GM12891 (cell line): ENCODE data around the gene LIX1L.

Source experiments
- DNase-seq: peaks from one replicate; pipeline ENCODE4 v3.0.0; 2011; ENCODE audit warnings: low spot score; ENCODE audit not compliant: insufficient read length
- FAIRE-seq: peaks from 2 replicates; lab custom pipeline; 2011; peaks lifted over from hg19 to GRCh38; lab: Jason Lieb, UNC
- PAX5 ChIP-seq: IDR thresholded peaks from 2 replicates; pipeline ENCODE4 v1.6.1; 2011; ENCODE audit warnings: low read length, moderate library complexity, mild to moderate bottlenecking; ENCODE audit not compliant: insufficient read depth, severe bottlenecking
- POLR2A ChIP-seq: IDR thresholded peaks from 2 replicates; pipeline ENCODE4 v1.6.1; 2011; ENCODE audit warnings: low read depth, low read length, control low read depth
- POLR2AphosphoS5 ChIP-seq: IDR thresholded peaks from 2 replicates; pipeline ENCODE4 v1.6.1; 2011; ENCODE audit warnings: low read depth, low read length, control low read depth
- POU2F2 ChIP-seq: IDR thresholded peaks from 2 replicates; pipeline ENCODE4 v1.6.1; 2011; ENCODE audit warnings: low read depth, mild to moderate bottlenecking, control low read depth, low read length, moderate library complexity
- SPI1 ChIP-seq: IDR thresholded peaks from 2 replicates; pipeline ENCODE4 v1.6.1; 2011; ENCODE audit warnings: low read depth, low read length, control low read depth
- TAF1 ChIP-seq: IDR thresholded peaks from 2 replicates; pipeline ENCODE4 v1.6.1; 2011; ENCODE audit warnings: low read depth, low read length, control low read depth

LIX1L gene

GRCh38 chr1:145918992-145919939, 38.6 kb downstream of the LIX1L start:
- DNase-seq (no peak), FAIRE-seq (peak; percentile 54)
- TF ChIP-seq POLR2A (no peak; the same call in 1 of the 2 replicates), POLR2AphosphoS5 (peak; percentile 58)

GRCh38 chr1:145918144-145918991, 39.4 kb downstream of the LIX1L start, which contains the start of gene PEX11B:
Gene PEX11B, minus strand, starts transcription at chr1:145918717. Its CDS starts 29 bp downstream, at chr1:145918688.
- DNase-seq (peak; percentile 85), FAIRE-seq (peak; percentile 84)
- TF ChIP-seq PAX5 (peak; percentile 86), POLR2A (peak; percentile 51; the same call in 1 of the 2 replicates), POLR2AphosphoS5 (no peak; the same call in none of the 2 replicates), POU2F2 (peak; percentile 84; the same call in 1 of the 2 replicates), TAF1 (peak; percentile 73; the same call in 1 of the 2 replicates), SPI1 (peak; percentile 53; the same call in 1 of the 2 replicates)

- DNase-seq, result no peak
- peak; percentile 5 for FAIRE-seq
- TF ChIP-seq PAX5 (no peak), SPI1 (0 out of 2 replicates have a peak, but pooled peaks have one; percentile 9)
Observed at GRCh38 chr1:145917595-145917994, 40.2 kb downstream of the LIX1L start.

GRCh38 chr1:145916745-145917144, 41.1 kb downstream of the LIX1L start:
- FAIRE-seq (no peak), DNase-seq (no peak)
- TF ChIP-seq SPI1, result no peak
- no peak for TF ChIP-seq POLR2AphosphoS5
- no peak for TF ChIP-seq PAX5
- no peak for TF ChIP-seq TAF1
- TF ChIP-seq POLR2A, result no peak
- no peak for TF ChIP-seq POU2F2

GRCh38 chr1:145912128-145912641, 45.6 kb downstream of the LIX1L start:
- no peak for FAIRE-seq
- no peak for TF ChIP-seq POLR2AphosphoS5
- peak; percentile 86 for TF ChIP-seq SPI1
- DNase-seq, result no peak

GRCh38 chr1:145908653-145909052, 49.2 kb downstream of the LIX1L start:
- no peak for DNase-seq
- FAIRE-seq, result no peak
- TF ChIP-seq TAF1 (no peak), POLR2A (no peak), POLR2AphosphoS5 (no peak), PAX5 (no peak), POU2F2 (no peak), SPI1 (no peak)

GRCh38 chr1:145906954-145907753, 50.7 kb downstream of the LIX1L start:
- FAIRE-seq (no peak), DNase-seq (no peak)
- TF ChIP-seq POU2F2, result no peak

- DNase-seq (no peak), FAIRE-seq (no peak)
- TF ChIP-seq PAX5, result no peak
- TF ChIP-seq POLR2A, result no peak
- TF ChIP-seq POU2F2, result no peak
- TF ChIP-seq POLR2AphosphoS5, result no peak
- TF ChIP-seq TAF1, result no peak
Observed at GRCh38 chr1:145901312-145902021, 56.4 kb downstream of the LIX1L start.

- no peak for TF ChIP-seq TAF1
- TF ChIP-seq POLR2A, result no peak
- TF ChIP-seq POU2F2, result no peak
- no peak for TF ChIP-seq POLR2AphosphoS5
- no peak for TF ChIP-seq SPI1
- TF ChIP-seq PAX5, result no peak
- DNase-seq (no peak), FAIRE-seq (no peak)
Observed at GRCh38 chr1:145898756-145899155, 59.1 kb downstream of the LIX1L start.
